Measurements from ENCODE around the gene RTF2.

DNA sequence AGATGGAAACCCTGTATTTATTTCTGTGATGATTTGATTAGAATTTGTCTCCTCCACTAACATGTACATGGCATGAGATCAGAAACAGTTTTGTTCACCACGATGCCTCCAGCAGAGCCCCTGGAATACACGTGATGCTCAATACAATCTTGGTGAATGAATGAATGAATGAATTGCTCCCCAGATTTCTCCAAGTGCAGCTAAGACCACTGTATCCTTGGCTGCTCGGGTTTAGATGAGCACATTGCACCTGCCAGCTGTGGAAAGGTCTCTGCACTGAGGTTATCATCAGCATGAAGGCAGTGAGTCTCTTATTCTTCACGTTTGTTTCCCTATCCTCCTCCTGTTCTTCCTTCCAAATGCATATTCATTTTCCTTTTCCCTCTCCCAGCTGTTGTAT lies 38.5 kb upstream of the RTF2 start:
- TF ChIP-seq CHD2 (IDR thresholded peaks at IDR 0.05; ENCODE audit: low read depth, low read length): no peak
- TF ChIP-seq ZFP41 (CRISPR knock-in tag; IDR thresholded peaks at IDR 0.05; ENCODE audit: borderline replicate concordance): no peak
- TF ChIP-seq ZBTB7A (CRISPR knock-in tag; IDR thresholded peaks at IDR 0.05): no peak
- TF ChIP-seq, protein P1, sequence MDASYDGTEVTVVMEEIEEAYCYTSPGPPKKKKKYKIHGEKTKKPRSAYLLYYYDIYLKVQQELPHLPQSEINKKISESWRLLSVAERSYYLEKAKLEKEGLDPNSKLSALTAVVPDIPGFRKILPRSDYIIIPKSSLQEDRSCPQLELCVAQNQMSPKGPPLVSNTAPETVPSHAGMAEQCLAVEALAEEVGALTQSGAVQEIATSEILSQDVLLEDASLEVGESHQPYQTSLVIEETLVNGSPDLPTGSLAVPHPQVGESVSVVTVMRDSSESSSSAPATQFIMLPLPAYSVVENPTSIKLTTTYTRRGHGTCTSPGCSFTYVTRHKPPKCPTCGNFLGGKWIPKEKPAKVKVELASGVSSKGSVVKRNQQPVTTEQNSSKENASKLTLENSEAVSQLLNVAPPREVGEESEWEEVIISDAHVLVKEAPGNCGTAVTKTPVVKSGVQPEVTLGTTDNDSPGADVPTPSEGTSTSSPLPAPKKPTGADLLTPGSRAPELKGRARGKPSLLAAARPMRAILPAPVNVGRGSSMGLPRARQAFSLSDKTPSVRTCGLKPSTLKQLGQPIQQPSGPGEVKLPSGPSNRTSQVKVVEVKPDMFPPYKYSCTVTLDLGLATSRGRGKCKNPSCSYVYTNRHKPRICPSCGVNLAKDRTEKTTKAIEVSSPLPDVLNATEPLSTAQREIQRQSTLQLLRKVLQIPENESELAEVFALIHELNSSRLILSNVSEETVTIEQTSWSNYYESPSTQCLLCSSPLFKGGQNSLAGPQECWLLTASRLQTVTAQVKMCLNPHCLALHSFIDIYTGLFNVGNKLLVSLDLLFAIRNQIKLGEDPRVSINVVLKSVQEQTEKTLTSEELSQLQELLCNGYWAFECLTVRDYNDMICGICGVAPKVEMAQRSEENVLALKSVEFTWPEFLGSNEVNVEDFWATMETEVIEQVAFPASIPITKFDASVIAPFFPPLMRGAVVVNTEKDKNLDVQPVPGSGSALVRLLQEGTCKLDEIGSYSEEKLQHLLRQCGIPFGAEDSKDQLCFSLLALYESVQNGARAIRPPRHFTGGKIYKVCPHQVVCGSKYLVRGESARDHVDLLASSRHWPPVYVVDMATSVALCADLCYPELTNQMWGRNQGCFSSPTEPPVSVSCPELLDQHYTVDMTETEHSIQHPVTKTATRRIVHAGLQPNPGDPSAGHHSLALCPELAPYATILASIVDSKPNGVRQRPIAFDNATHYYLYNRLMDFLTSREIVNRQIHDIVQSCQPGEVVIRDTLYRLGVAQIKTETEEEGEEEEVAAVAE (CRISPR knock-in tag; IDR thresholded peaks at IDR 0.05; ENCODE audit: borderline replicate concordance): no peak
- TF ChIP-seq, protein P2, sequence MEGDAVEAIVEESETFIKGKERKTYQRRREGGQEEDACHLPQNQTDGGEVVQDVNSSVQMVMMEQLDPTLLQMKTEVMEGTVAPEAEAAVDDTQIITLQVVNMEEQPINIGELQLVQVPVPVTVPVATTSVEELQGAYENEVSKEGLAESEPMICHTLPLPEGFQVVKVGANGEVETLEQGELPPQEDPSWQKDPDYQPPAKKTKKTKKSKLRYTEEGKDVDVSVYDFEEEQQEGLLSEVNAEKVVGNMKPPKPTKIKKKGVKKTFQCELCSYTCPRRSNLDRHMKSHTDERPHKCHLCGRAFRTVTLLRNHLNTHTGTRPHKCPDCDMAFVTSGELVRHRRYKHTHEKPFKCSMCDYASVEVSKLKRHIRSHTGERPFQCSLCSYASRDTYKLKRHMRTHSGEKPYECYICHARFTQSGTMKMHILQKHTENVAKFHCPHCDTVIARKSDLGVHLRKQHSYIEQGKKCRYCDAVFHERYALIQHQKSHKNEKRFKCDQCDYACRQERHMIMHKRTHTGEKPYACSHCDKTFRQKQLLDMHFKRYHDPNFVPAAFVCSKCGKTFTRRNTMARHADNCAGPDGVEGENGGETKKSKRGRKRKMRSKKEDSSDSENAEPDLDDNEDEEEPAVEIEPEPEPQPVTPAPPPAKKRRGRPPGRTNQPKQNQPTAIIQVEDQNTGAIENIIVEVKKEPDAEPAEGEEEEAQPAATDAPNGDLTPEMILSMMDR (CRISPR knock-in tag; IDR thresholded peaks at IDR 0.05): no peak
- TF ChIP-seq ZNF24 (IDR thresholded peaks at IDR 0.05): no peak
- no peak for TF ChIP-seq ZNF121 (CRISPR knock-in tag; IDR thresholded peaks at IDR 0.05)
- TF ChIP-seq BRCA1 (CRISPR knock-in tag; IDR thresholded peaks at IDR 0.05): no peak
- no peak for TF ChIP-seq EP300 (IDR thresholded peaks at IDR 0.05; ENCODE audit: low read depth in 2 of 2, low read length in 2 of 2)
- no peak for TF ChIP-seq EP300 (CRISPR knock-in tag; IDR thresholded peaks at IDR 0.05; ENCODE audit: borderline replicate concordance)
- TF ChIP-seq FOXO1 (CRISPR knock-in tag; IDR thresholded peaks at IDR 0.05): no peak
- no peak for TF ChIP-seq BHLHE40 (IDR thresholded peaks at IDR 0.05; ENCODE audit: low read length)
- no peak for TF ChIP-seq KLF13 (CRISPR knock-in tag; IDR thresholded peaks at IDR 0.05)
- no peak for TF ChIP-seq ZSCAN29 (CRISPR knock-in tag; conservative IDR thresholded peaks at IDR 0.05)
